Neural cell (in vitro differentiated cells): ENCODE data around the gene H1-8. TPM values are rescaled to one million over a fixed set of nuclear protein-coding genes. Genes with fewer than 3 reads are reported as not detected.

Source experiments
- H2AFZ ChIP-seq: fragments of 200-600, 300-800 bp; sonication (generic), shearing (Covaris generic); 2 replicates; pipeline ENCODE4 v1.6.0; 2014; ENCODE audit warnings: low read depth, mild to moderate bottlenecking, antibody characterized with exemption, low read length, moderate library complexity
- H3F3A ChIP-seq: fragments of 200-600 bp; shearing (Covaris generic); 2 replicates; pipeline ENCODE4 v1.6.1; 2016; ENCODE audit warnings: mild to moderate bottlenecking, moderate library complexity, mixed read lengths, antibody characterized with exemption, low read length; ENCODE audit not compliant: insufficient read depth, poor library complexity, severe bottlenecking
- H3K27ac ChIP-seq: fragments of 200-600, 300-800 bp; sonication (generic), shearing (Covaris generic); 2 replicates; pipeline ENCODE4 v1.5.1; 2014; ENCODE audit warnings: mild to moderate bottlenecking, low read length, moderate library complexity
- H3K27me3 ChIP-seq: fragments of 300-800, 200-600 bp; sonication (generic), shearing (Covaris generic); 2 replicates; pipeline ENCODE4 v1.6.0; 2014; ENCODE audit warnings: mild to moderate bottlenecking, low read depth, low read length, moderate library complexity; ENCODE audit not compliant: insufficient read depth
- H3K36me3 ChIP-seq: fragments of 300-800, 200-600 bp; sonication (generic), shearing (Covaris generic); 2 replicates; pipeline ENCODE4 v1.5.1; 2014; ENCODE audit warnings: mild to moderate bottlenecking, antibody characterized with exemption, low read length, moderate library complexity; ENCODE audit not compliant: insufficient read depth
- H3K4me2 ChIP-seq: fragments of 300-800, 200-600 bp; sonication (generic), shearing (Covaris generic); 2 replicates; pipeline ENCODE4 v1.6.0; 2014; ENCODE audit warnings: mild to moderate bottlenecking, low read length
- H3K4me3 ChIP-seq: fragments of 300-800, 200-600 bp; sonication (generic), shearing (Covaris generic); 2 replicates; pipeline ENCODE4 v1.5.1; 2014; ENCODE audit warnings: mild to moderate bottlenecking, low read length, moderate library complexity
- H3K79me2 ChIP-seq: fragments of 200-600 bp; shearing (Covaris generic); replicated peaks from 2 replicates; pipeline ENCODE4 v1.6.0; 2014; ENCODE audit warnings: mild to moderate bottlenecking, low read length, moderate library complexity; ENCODE audit not compliant: insufficient read depth
- H3K9ac ChIP-seq: fragments of 300-800, 200-600 bp; sonication (generic), shearing (Covaris generic); 2 replicates; pipeline ENCODE4 v1.6.1; 2016; ENCODE audit warnings: mild to moderate bottlenecking, low read length, mixed read lengths
- H3K9me2 ChIP-seq: fragments of 200-600 bp; shearing (Covaris generic); 2 replicates; pipeline ENCODE4 v1.6.1; 2016; ENCODE audit warnings: mild to moderate bottlenecking, low read length, mixed read lengths; ENCODE audit not compliant: insufficient read depth
- H3K9me3 ChIP-seq: fragments of 200-600, 300-800 bp; sonication (generic), shearing (Covaris generic); 2 replicates; pipeline ENCODE4 v1.6.1; 2016; ENCODE audit warnings: mild to moderate bottlenecking, mixed run types, low read length, moderate library complexity, mixed read lengths
- H4K20me1 ChIP-seq: fragments of 200-600 bp; shearing (Covaris generic); 2 replicates; pipeline ENCODE4 v1.6.1; 2016; ENCODE audit warnings: mild to moderate bottlenecking, mixed run types; ENCODE audit not compliant: insufficient read depth
- EP300 ChIP-seq: fragments of 450-650 bp; conservative IDR thresholded peaks from 2 replicates; pipeline ENCODE4 v1.6.1; 2014; ENCODE audit warnings: antibody characterized with exemption, mild to moderate bottlenecking, moderate library complexity; ENCODE audit not compliant: poor library complexity, severe bottlenecking
- EZH2 ChIP-seq: fragments of 200-600, 300-800 bp; shearing (Covaris generic), sonication (generic); IDR thresholded peaks from 2 replicates; pipeline ENCODE4 v1.6.1; 2014; ENCODE audit warnings: antibody characterized with exemption, low read length, borderline replicate concordance, mild to moderate bottlenecking; ENCODE audit not compliant: insufficient read depth, poor library complexity, severe bottlenecking
- MXI1 ChIP-seq: fragments of 450-650 bp; conservative IDR thresholded peaks from 2 replicates; pipeline ENCODE4 v1.6.1; 2014; ENCODE audit warnings: antibody characterized with exemption, mild to moderate bottlenecking; ENCODE audit not compliant: poor library complexity, severe bottlenecking
- POLR2AphosphoS5 ChIP-seq: IDR thresholded peaks from 2 replicates; pipeline ENCODE4 v1.6.1; 2012
- RAD21 ChIP-seq: fragments of 450-650 bp; conservative IDR thresholded peaks from 2 replicates; pipeline ENCODE4 v1.6.1; 2014; ENCODE audit warnings: antibody characterized with exemption, mild to moderate bottlenecking, moderate library complexity
- SMC3 ChIP-seq: fragments of 450-650 bp; conservative IDR thresholded peaks from 2 replicates; pipeline ENCODE4 v1.6.1; 2014; ENCODE audit warnings: antibody characterized with exemption, mild to moderate bottlenecking, moderate library complexity; ENCODE audit not compliant: poor library complexity
- TAF1 ChIP-seq: IDR thresholded peaks from 2 replicates; pipeline ENCODE4 v1.6.1; 2012; ENCODE audit warnings: low read depth
- polyA plus RNA-seq: library from polyadenylated mRNA; depleted of rRNA; stranded (reverse); fragments of >200 nt; gene quantifications from 2 replicates; pipeline ENCODE4 v1.2.3, GENCODE V29; 2014
- TF ChIP-seq, protein P1 (sequence below): IDR thresholded peaks from 2 replicates; pipeline ENCODE4 v1.6.1; 2012; ENCODE audit warnings: borderline replicate concordance
- TF ChIP-seq, protein P2 (sequence below): fragments of 450-650 bp; IDR thresholded peaks from 2 replicates; pipeline ENCODE4 v1.5.1; 2014; ENCODE audit warnings: antibody characterized with exemption, mild to moderate bottlenecking, moderate library complexity; ENCODE audit not compliant: poor library complexity, severe bottlenecking

Gene H1-8
- polyA plus RNA-seq, 1 donor from 2014 or later = not detected

DNA sequence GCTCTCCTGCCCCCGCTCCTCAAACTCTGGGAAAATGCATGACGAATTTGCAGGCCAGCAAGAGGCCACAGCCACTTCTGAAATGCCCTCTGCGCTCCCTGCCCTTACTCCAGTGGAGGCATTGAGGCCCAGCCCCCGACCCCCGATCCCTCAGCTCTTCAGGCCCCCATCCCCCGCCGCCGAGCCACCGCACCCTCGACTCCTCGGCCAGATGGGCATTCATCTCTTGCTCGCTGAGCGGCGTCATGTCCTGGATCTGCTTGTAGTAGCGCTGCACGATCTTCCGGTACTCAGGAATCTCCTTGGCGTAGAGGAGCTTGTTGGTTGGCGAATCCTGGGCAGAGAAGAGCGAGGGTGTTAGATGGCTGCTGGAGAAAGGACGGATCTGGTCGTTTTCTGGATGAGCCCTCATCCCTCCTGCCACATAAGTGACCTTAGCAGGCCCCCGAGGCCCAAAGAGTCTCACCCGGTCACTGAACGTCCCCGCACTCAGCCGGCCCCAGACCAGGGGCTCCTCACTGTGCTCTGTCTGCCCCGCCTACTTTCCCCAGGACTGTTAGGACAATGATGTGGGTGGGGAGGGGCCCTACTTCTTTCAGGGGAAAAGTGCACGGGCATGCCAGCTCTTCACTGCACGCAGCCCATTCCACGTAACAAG is 14.0 kb downstream of the H1-8 start:
- H3K9me2 ChIP-seq = no peaks in the 10 kb centered on the region
- no peaks in the 10 kb centered on the region for H3K36me3 ChIP-seq
- no peak overlapping the region for H3K9ac ChIP-seq
- no peak overlapping the region for H2AFZ ChIP-seq
- no peak overlapping the region for H3K4me2 ChIP-seq
- no peaks in the 10 kb centered on the region for H3K9me3 ChIP-seq
- no peaks in the 10 kb centered on the region for H3K79me2 ChIP-seq
- no peaks in the 10 kb centered on the region for H3F3A ChIP-seq
- H3K27ac ChIP-seq = no peak overlapping the region
- H3K4me3 ChIP-seq = no peak overlapping the region
- no peaks in the 10 kb centered on the region for H4K20me1 ChIP-seq
- no peaks in the 10 kb centered on the region for H3K27me3 ChIP-seq
- TF ChIP-seq SMC3 (no peak), POLR2AphosphoS5 (no peak), EP300 (no peak), EZH2 (no peak), MXI1 (no peak), RAD21 (no peak), TAF1 (no peak)
- TF ChIP-seq, protein P1, sequence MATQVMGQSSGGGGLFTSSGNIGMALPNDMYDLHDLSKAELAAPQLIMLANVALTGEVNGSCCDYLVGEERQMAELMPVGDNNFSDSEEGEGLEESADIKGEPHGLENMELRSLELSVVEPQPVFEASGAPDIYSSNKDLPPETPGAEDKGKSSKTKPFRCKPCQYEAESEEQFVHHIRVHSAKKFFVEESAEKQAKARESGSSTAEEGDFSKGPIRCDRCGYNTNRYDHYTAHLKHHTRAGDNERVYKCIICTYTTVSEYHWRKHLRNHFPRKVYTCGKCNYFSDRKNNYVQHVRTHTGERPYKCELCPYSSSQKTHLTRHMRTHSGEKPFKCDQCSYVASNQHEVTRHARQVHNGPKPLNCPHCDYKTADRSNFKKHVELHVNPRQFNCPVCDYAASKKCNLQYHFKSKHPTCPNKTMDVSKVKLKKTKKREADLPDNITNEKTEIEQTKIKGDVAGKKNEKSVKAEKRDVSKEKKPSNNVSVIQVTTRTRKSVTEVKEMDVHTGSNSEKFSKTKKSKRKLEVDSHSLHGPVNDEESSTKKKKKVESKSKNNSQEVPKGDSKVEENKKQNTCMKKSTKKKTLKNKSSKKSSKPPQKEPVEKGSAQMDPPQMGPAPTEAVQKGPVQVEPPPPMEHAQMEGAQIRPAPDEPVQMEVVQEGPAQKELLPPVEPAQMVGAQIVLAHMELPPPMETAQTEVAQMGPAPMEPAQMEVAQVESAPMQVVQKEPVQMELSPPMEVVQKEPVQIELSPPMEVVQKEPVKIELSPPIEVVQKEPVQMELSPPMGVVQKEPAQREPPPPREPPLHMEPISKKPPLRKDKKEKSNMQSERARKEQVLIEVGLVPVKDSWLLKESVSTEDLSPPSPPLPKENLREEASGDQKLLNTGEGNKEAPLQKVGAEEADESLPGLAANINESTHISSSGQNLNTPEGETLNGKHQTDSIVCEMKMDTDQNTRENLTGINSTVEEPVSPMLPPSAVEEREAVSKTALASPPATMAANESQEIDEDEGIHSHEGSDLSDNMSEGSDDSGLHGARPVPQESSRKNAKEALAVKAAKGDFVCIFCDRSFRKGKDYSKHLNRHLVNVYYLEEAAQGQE = no peak
- TF ChIP-seq, protein P2, sequence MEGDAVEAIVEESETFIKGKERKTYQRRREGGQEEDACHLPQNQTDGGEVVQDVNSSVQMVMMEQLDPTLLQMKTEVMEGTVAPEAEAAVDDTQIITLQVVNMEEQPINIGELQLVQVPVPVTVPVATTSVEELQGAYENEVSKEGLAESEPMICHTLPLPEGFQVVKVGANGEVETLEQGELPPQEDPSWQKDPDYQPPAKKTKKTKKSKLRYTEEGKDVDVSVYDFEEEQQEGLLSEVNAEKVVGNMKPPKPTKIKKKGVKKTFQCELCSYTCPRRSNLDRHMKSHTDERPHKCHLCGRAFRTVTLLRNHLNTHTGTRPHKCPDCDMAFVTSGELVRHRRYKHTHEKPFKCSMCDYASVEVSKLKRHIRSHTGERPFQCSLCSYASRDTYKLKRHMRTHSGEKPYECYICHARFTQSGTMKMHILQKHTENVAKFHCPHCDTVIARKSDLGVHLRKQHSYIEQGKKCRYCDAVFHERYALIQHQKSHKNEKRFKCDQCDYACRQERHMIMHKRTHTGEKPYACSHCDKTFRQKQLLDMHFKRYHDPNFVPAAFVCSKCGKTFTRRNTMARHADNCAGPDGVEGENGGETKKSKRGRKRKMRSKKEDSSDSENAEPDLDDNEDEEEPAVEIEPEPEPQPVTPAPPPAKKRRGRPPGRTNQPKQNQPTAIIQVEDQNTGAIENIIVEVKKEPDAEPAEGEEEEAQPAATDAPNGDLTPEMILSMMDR = no peak

DNA sequence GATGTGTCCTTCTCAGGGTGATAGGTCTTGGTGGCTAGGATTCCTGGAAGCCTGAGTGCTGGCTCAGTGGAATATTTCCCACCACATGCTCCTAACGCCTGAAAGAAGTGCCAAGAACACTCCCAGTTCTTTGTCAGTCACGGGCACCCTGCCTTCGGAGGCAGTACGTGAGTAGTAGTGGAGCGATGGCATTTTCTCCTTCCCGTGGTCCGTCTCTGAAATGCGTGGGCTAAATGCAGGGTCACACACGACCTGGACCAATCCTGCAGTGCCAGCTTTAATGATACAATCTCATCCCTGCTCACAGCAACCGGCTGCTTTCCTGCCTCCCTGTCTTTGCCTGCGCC is 14.5 kb downstream of the H1-8 start:
- H3K79me2 ChIP-seq = no peaks in the 10 kb centered on the region
- H3K9ac ChIP-seq = no peak overlapping the region
- TF ChIP-seq EZH2 = no peak
- no peak for TF ChIP-seq TAF1
- no peak for TF ChIP-seq SMC3
- TF ChIP-seq MXI1 = no peak
- TF ChIP-seq EP300 = no peak
- no peak for TF ChIP-seq POLR2AphosphoS5
- H2AFZ ChIP-seq = no peak overlapping the region
- no peak overlapping the region for H3K4me3 ChIP-seq
- no peaks in the 10 kb centered on the region for H3K27me3 ChIP-seq
- no peaks in the 10 kb centered on the region for H4K20me1 ChIP-seq
- H3K9me3 ChIP-seq = no peaks in the 10 kb centered on the region
- no peaks in the 10 kb centered on the region for H3F3A ChIP-seq
- no peaks in the 10 kb centered on the region for H3K36me3 ChIP-seq
- H3K4me2 ChIP-seq = no peak overlapping the region
- no peaks in the 10 kb centered on the region for H3K9me2 ChIP-seq
- no peak overlapping the region for H3K27ac ChIP-seq
